IPS-20b (cell line): Measurements from ENCODE around the gene CORO7.

Experiments used
- H3K27ac ChIP-seq: one replicate; pipeline ENCODE4 v1.5.1; 2013; ENCODE audit warnings: low read length
- H3K27me3 ChIP-seq: 2 replicates; pipeline ENCODE4 v1.6.1; 2013; ENCODE audit warnings: mild to moderate bottlenecking, low read length, inconsistent platforms; ENCODE audit not compliant: insufficient read depth
- H3K36me3 ChIP-seq: 2 replicates; pipeline ENCODE4 v1.6.1; 2013; ENCODE audit warnings: low read depth, mild to moderate bottlenecking, inconsistent platforms, low read length, moderate library complexity; ENCODE audit not compliant: insufficient read depth
- H3K4me1 ChIP-seq: 2 replicates; pipeline ENCODE4 v1.6.1; 2013; ENCODE audit warnings: mild to moderate bottlenecking, control low read depth, inconsistent platforms, low read length, moderate library complexity; ENCODE audit not compliant: insufficient read depth
- H3K4me3 ChIP-seq: 2 replicates; pipeline ENCODE4 v1.5.1; 2013; ENCODE audit warnings: mild to moderate bottlenecking, low read length, inconsistent platforms
- H3K9ac ChIP-seq: 2 replicates; pipeline ENCODE4 v1.6.1; 2013; ENCODE audit warnings: low read depth, mild to moderate bottlenecking, inconsistent platforms, low read length, moderate library complexity
- H3K9me3 ChIP-seq: 2 replicates; pipeline ENCODE4 v1.6.1; 2013; ENCODE audit warnings: mild to moderate bottlenecking, low read depth, low read length, inconsistent platforms; ENCODE audit not compliant: insufficient read depth

Gene CORO7

DNA sequence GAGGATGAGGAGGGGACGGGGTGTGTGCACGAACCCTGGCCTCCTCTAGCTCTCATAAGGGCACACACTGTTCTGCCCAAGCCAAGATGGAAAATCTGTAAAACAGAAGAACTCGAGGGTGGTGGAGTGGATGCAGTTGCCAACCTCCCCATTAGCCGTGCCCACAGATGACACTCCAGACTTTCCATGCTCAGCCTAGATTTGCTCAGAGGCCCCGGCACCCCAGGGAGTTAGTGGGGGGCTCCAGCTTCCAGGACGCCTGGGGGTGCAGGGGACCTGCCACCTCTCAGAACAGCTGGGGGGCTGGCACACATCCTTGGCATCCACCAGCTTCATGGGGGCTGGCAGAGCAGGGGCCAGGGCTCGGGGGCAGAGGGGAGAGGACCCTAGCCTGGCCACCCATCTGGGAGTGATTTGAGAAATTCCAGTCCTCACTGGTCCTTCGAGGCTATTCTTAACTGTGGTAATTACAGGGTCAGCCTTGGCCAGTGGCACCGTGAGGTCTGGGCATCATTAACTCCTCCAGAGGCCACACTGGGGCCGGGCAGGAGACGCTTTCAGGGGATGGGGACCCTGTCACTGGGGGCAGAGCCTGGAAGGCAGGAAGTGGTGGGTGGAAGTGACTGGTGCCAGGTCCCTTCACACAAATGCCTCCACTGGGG, 30.5 kb downstream of the CORO7 start:
- peaks cover 5% of the 10 kb centered on the region; the same call in 1 of the 2 replicates for H3K36me3 ChIP-seq
- H3K4me3 ChIP-seq, result no peak overlapping the region
- H3K9me3 ChIP-seq, result no peaks in the 10 kb centered on the region
- H3K9ac ChIP-seq, result no peak overlapping the region
- H3K27ac ChIP-seq, result no peak overlapping the region
- H3K27me3 ChIP-seq, result no peaks in the 10 kb centered on the region
- peaks cover 19% of the 10 kb centered on the region for H3K4me1 ChIP-seq

- no peaks in the 10 kb centered on the region for H3K27me3 ChIP-seq
- no peak overlapping the region for H3K4me3 ChIP-seq
- peaks cover 5% of the 10 kb centered on the region; the same call in 1 of the 2 replicates for H3K36me3 ChIP-seq
- no peak overlapping the region for H3K9ac ChIP-seq
- no peaks in the 10 kb centered on the region for H3K9me3 ChIP-seq
- H3K27ac ChIP-seq, result no peak overlapping the region
- peaks cover 15% of the 10 kb centered on the region for H3K4me1 ChIP-seq
Measured at GRCh38 chr16:4385066-4385788, 31.2 kb downstream of the CORO7 start.

GRCh38 chr16:4384509-4384942, 31.9 kb downstream of the CORO7 start:
- no peak overlapping the region for H3K27ac ChIP-seq

DNA sequence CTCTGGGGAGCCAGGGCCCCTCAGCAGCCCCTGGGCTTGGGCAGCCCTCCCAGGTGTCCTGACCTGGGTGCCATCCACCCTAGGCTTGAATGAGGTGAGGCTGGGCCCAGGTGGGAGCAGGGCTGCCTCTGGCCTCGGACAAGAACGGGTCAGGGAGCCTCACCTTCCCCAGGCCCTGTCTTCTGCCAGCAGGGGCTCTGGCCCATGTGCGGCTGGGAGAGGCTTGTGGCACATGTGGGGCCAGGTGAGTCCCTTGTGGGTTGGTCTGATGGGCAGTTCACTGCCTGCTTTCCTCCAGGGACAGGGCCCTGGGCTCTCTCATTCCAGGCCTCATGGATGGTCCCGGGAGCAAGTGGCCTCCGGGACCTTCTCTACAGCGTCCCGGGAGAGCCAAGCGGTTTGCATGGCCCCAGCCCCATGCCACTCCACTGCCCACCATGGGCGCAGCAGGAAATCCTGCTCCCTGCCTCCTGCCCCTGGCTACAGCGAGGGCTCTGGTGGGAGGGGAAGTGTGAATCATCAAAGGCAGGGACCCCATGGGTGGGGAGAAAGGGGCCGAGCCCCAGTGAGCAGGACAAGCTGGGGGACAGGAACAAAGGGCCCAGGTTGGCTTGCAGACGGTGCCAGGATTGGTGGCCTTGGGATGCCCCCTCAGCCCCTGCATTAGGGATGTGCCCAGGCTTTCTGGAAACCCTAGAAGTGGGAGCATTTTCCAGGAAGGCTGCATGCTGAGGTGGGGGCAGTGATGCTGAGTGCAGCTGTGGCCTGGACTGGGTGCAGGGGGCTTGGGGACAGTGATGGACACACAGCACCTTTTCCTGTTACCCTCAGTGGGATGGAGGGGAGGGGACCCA, 32.6 kb downstream of the CORO7 start:
- peaks cover 5% of the 10 kb centered on the region; the same call in 1 of the 2 replicates for H3K36me3 ChIP-seq
- H3K4me1 ChIP-seq, result peaks cover 3% of the 10 kb centered on the region; the same call in 1 of the 2 replicates
- H3K9me3 ChIP-seq, result no peaks in the 10 kb centered on the region
- H3K4me3 ChIP-seq, result no peak overlapping the region
- no peak overlapping the region for H3K27ac ChIP-seq
- H3K27me3 ChIP-seq, result no peaks in the 10 kb centered on the region
- H3K9ac ChIP-seq, result no peak overlapping the region

More at GRCh38 chr16:4384509-4384942, 31.9 kb downstream of the CORO7 start:
- H3K9ac ChIP-seq, result no peak overlapping the region
- no peak overlapping the region for H3K4me3 ChIP-seq
- no peaks in the 10 kb centered on the region for H3K9me3 ChIP-seq
- H3K27me3 ChIP-seq, result no peaks in the 10 kb centered on the region
- peaks cover 5% of the 10 kb centered on the region; the same call in 1 of the 2 replicates for H3K36me3 ChIP-seq
- H3K4me1 ChIP-seq, result peaks cover 8% of the 10 kb centered on the region

DNA sequence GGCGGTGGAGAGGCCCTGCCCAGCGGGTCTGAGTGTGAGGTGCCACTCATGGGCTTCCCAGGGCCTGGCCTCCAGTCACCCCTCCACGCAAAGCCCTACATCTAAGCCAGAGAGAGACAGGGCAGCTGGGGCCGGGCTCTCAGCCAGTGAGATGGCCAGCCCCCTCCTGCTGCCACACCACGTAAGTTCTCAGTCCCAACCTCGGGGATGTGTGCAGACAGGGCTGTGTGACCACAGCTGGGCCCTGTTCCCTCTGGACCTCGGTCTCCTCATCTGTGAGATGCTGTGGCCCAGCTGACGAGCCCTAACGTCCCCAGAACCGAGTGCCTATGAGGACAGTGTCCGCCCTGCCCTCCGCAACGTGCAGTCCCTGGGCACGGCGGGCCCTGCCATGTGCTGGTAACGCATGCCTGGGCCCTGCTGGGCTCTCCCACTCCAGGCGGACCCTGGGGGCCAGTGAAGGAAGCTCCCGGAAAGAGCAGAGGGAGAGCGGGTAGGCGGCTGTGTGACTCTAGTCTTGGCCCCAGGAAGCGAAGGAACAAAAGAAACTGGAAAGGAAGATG, 33.5 kb downstream of the CORO7 start:
- Histone ChIP-seq H3K27me3 (no peaks in the 10 kb centered on the region), H3K9ac (no peak overlapping the region), H3K4me1 (no peaks in the 10 kb centered on the region; the same call in 1 of the 2 replicates), H3K27ac (no peak overlapping the region), H3K9me3 (no peaks in the 10 kb centered on the region), H3K36me3 (peaks cover 5% of the 10 kb centered on the region; the same call in 1 of the 2 replicates), H3K4me3 (no peak overlapping the region)

DNA sequence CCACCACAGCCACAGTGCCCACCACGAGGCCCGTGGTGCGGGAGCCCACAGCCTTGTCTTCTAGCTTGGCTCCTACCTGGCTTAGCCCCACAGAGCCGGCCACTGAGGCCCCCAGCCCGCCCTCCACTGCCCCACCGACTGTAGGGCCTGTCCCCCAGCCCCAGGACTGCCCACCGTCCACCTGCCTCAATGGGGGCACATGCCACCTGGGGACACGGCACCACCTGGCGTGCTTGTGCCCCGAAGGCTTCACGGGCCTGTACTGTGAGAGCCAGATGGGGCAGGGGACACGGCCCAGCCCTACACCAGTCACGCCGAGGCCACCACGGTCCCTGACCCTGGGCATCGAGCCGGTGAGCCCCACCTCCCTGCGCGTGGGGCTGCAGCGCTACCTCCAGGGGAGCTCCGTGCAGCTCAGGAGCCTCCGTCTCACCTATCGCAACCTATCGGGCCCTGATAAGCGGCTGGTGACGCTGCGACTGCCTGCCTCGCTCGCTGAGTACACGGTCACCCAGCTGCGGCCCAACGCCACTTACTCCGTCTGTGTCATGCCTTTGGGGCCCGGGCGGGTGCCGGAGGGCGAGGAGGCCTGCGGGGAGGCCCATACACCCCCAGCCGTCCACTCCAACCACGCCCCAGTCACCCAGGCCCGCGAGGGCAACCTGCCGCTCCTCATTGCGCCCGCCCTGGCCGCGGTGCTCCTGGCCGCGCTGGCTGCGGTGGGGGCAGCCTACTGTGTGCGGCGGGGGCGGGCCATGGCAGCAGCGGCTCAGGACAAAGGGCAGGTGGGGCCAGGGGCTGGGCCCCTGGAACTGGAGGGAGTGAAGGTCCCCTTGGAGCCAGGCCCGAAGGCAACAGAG, 34.2 kb downstream of the CORO7 start:
- H3K36me3 ChIP-seq, result peaks cover 5% of the 10 kb centered on the region; the same call in 1 of the 2 replicates
- H3K9ac ChIP-seq, result no peak overlapping the region
- no peak overlapping the region for H3K4me3 ChIP-seq
- peaks cover 5% of the 10 kb centered on the region; the same call in 1 of the 2 replicates for H3K4me1 ChIP-seq
- H3K9me3 ChIP-seq, result no peaks in the 10 kb centered on the region
- no peaks in the 10 kb centered on the region for H3K27me3 ChIP-seq
- H3K27ac ChIP-seq, result no peak overlapping the region

DNA sequence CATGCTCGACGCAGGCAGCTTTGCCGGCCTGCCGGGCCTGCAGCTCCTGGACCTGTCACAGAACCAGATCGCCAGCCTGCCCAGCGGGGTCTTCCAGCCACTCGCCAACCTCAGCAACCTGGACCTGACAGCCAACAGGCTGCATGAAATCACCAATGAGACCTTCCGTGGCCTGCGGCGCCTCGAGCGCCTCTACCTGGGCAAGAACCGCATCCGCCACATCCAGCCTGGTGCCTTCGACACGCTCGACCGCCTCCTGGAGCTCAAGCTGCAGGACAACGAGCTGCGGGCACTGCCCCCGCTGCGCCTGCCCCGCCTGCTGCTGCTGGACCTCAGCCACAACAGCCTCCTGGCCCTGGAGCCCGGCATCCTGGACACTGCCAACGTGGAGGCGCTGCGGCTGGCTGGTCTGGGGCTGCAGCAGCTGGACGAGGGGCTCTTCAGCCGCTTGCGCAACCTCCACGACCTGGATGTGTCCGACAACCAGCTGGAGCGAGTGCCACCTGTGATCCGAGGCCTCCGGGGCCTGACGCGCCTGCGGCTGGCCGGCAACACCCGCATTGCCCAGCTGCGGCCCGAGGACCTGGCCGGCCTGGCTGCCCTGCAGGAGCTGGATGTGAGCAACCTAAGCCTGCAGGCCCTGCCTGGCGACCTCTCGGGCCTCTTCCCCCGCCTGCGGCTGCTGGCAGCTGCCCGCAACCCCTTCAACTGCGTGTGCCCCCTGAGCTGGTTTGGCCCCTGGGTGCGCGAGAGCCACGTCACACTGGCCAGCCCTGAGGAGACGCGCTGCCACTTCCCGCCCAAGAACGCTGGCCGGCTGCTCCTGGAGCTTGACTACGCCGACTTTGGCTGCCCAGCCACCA, 35.1 kb downstream of the CORO7 start:
- no peaks in the 10 kb centered on the region for H3K9me3 ChIP-seq
- peaks cover 9% of the 10 kb centered on the region; the same call in 1 of the 2 replicates for H3K4me1 ChIP-seq
- no peaks in the 10 kb centered on the region for H3K27me3 ChIP-seq
- no peak overlapping the region for H3K27ac ChIP-seq
- H3K9ac ChIP-seq, result no peak overlapping the region
- H3K4me3 ChIP-seq, result no peak overlapping the region
- H3K36me3 ChIP-seq, result peaks cover 5% of the 10 kb centered on the region; the same call in 1 of the 2 replicates

- Histone ChIP-seq H3K36me3 (peaks cover 5% of the 10 kb centered on the region; the same call in 1 of the 2 replicates), H3K9ac (no peak overlapping the region), H3K27ac (no peak overlapping the region), H3K27me3 (no peaks in the 10 kb centered on the region), H3K4me1 (peaks cover 9% of the 10 kb centered on the region; the same call in 1 of the 2 replicates), H3K9me3 (no peaks in the 10 kb centered on the region), H3K4me3 (no peak overlapping the region)
Measured at GRCh38 chr16:4380119-4381063, 36.0 kb downstream of the CORO7 start.

DNA sequence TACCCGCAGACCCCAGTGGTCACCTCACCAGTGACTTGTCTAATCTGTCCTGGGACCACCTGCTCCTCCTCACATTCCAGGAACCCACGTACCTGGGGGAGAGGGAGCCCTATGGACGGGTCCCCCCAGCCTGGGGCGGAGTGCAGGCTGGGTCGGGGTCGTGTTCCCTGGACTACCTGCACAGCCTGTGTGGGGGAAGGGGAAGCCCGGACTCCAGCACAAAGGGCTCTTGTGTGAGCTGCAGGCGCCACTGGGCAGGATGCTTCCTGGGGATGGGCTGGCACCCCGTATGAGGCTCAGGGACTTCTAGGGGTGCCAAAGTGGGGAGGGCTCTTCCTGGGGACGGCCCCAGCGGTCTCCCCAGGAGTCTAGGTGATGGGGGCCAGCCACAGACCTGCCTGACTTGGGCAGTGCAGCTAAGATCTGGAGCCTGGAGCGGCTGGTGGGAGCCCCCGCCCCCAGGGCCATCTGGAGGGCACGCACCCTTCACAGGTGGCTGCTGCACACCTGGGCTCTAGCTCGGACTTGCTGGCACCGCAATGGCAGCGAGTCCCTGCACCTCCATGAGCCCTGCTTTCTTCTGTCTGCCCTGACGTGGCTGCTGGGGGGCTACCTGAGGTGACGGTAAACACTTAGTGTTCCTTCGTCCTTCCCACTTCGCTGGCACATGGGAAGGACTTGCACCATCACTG, 37.3 kb downstream of the CORO7 start:
- no peak overlapping the region for H3K27ac ChIP-seq

More for the DNA sequence above, 37.3 kb downstream of the CORO7 start:
- no peaks in the 10 kb centered on the region for H3K9me3 ChIP-seq
- H3K4me3 ChIP-seq, result no peak overlapping the region
- no peak overlapping the region for H3K9ac ChIP-seq
- peaks cover 18% of the 10 kb centered on the region for H3K4me1 ChIP-seq
- peaks cover 5% of the 10 kb centered on the region; the same call in 1 of the 2 replicates for H3K36me3 ChIP-seq
- H3K27me3 ChIP-seq, result no peaks in the 10 kb centered on the region
